ENCODE results near the gene RPL37.
"Not testable (repeated sequence)": the region's sequence is repeated elsewhere in the genome, so short reads cannot be mapped to it uniquely, and the experiment has no call there.

Gene RPL37

DNA sequence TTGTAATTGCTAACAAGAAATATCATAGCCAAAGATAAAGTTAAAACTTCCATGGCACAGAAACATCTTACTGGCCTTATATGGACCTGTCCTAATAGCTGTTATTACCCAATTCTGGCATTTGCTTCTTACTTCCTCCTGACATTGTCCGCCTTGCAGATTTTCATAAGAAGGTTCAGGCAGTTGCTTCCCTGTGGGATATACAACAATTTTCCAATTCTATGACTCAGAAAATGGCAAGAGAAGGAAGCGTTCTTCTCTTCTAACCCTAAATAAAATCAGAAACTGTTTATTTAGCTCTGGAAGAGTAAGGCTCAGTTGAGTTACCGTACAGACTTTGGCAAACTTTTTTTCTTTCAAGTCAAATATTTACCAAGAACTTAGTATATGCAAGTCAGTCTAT, 38.5 kb downstream of the RPL37 start:
- DNase-seq: no peak

DNA sequence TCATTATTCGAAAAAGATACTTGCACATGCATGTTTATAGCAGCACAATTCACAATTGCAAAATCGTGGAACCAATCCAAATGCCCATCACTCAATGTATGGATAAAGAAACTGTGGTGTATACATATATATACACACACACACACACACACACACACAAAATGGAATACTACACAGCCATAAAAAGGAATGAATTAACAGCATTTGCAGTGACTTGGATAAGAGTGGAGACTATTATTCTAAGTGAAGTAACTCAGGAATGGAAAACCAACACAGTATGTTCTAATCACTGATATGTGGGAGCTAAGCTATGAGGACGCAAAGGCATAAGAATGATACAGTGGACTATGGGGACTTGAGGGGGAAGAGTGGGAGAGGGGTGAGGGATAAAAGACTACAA, 40.1 kb downstream of the RPL37 start:
- DNase-seq: not testable (repeated sequence)

DNA sequence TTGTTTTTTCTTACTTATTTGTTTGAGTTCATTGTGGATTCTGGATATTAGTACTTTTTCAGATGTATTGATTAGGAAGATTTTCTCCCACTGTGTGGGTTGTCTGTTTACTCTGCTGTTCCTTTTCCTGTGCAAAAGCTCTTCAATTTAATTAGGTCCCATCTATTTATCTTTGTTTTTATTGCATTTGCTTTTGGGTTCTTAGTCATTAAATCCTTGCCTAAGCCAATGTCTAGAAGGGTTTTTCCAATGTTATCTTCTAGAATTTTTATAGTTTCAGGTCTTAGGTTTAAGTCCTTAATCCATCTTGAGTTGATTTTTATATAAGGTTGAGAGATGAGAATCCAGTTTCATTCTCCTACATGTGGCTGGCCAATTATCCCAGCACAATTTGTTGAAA, 40.7 kb downstream of the RPL37 start:
- not testable (repeated sequence) for DNase-seq

DNA sequence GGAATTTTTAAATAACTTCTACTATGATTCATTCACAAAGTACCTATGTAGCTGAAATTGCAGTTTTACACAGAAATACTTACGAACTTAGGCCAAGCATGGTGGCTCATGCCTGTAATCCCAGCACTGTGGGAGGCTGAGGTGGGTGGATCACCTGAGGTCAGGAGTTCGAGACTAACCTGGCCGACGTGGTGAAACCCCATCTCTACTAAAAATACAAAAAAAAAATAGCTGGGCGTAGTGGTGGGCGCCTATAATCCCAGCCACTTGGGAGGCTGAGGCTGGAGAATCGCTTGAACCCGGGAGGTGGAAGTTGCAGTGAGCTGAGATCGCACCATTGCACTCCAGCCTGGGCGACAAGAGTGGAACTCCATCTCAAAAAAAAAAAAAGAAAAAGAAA, 42.3 kb downstream of the RPL37 start:
- DNase-seq: not testable (repeated sequence)

DNA sequence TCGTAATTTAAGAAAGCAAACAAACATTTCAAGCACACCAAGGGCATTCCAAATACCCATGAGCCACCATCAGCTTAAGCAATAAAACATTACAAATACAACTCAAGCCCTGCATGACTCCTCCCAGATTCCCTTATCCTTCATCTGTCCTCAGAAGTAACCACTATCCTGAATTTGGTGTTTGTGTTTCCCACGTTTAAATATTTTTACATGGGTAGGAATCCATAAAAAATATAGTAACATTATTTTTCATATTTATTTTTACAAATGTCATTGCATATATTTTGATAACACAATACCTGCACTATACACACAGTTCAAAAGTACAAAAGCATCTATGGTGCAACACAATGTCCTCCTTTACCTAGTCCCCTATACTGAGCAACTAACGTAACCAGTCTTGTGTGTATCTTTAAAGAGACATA, 43.3 kb downstream of the RPL37 start:
- no peak for DNase-seq

DNA sequence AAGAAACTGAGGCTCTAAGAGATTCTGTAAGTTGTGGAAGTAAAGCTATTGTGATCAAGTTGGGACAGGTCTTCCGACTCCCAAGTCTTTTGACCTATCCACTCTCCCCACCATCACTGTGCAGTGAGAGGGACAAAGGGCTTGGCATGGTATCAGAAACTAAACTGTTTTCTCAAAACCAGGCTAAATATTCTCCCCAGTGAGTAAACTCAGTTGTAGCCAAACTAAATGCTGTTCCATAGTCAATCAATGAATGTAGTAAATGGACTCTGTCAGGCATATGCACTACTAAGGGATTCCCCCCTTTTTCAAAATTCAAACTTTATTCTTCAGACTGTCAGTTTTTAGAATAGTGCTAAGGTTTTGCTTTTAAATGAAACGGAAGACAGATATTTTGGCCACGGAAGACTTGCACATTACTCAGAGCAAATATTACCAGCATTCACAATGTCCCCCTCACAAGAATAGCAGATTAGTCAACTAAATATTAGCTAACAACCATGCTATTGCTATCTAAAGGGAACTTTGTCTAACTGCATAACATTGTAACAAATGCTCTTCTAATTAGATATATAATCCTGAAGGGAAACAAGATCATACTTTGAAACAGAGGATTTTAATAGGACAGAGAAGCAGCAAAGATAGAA, 44.0 kb downstream of the RPL37 start:
- DNase-seq: no peak

DNA sequence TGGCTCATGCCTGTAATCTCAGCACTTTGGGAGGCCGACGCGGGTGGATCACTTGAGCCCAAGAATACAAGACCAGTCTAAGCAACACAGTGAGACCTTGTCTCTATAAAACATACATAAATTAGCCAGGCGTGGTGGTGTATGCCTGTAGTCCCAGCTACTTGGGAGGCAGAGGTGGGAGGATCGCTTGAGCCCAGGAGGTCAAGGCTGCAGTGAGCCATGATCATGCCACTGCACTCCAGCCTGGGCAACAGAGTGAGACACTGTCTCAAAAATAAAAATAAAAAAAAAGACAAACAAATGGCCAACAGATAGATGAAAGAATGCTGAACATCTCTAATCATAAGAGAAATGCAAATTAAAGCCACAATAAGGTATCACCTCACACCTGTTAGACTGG, 46.1 kb downstream of the RPL37 start:
- not testable (repeated sequence) for DNase-seq

DNA sequence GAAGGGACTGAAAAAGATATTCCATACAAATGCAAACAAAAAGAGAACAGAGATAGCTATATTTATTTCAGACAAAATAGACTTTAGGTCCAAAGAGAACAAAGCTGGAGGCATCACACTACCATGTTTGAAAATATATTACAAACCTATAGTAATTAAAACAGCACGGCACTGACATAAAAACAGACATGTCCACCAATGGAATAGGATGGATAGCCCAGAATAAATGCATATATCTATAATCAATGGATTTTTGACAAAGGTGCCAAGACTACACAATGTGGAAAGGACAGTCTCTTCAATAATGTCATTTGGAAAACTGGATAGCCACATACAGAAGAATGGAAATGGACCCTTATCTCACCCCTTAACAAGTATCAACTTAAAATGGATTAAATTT, 47.0 kb downstream of the RPL37 start:
- DNase-seq: no peak

DNA sequence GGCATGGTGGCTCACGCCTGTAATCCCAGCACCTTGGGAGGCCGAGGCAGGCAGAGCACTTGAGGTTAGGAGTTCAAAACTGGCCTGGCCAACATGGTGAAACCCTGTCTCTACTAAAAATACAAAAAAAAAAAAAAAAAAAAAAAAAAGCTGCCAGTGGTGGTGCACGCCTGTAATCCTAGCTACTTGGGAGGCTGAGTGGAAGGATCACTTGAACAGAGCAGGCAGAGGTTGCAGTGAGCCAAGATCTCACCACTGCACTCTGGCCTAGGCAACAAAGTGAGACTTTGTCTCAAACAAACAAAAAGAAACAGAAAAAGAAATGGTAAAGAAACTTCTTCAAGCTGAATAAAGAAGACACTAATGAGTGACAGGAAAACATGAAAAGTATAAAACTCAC, 48.4 kb downstream of the RPL37 start:
- not testable (repeated sequence) for DNase-seq

DNA sequence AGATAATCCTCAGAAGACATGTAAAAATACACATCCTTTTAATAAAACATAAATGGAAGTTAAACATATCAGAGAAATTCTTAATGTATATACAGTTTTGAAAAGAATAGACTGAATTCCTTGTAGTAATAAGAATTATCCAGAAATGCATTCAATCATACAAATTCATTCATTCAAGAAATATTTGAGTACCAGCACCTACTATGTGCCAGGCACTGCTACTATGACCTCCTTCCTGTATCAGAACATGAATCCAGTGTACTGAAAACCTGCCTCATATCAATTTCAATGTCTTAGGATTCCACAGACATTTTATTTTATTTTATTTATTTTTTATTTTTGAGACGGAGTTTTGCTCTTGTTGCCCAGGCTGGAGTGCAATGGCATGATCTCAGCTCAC, 50.1 kb downstream of the RPL37 start:
- no peak for DNase-seq

DNA sequence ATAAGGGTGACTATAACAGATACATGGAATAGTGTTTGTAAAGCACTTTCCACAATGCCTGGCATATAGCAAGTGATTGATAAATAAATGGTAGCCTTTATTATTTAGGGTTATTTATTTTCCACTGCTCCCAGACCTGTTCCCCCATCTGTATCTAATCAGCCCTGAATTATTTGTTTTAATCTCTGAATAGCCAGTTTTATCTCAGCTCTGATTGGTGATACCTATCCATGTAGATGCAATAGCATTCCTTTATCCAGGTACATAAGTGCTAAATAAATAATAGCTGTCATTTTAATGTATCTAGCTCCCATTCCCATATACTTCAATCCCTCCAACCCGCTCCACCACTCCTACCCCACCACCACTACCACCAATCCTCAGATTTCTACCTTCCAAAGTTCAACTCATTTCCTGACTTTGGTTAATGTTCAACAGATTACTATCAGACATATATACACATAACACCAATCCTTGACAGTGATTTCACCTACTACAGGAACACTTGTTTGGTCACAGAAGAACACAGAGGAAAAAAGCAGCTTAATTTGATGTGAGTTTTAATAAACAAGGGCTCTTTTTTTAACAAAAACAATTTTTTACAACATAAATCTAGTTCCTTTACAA, 50.9 kb downstream of the RPL37 start:
- no peak for DNase-seq

DNA sequence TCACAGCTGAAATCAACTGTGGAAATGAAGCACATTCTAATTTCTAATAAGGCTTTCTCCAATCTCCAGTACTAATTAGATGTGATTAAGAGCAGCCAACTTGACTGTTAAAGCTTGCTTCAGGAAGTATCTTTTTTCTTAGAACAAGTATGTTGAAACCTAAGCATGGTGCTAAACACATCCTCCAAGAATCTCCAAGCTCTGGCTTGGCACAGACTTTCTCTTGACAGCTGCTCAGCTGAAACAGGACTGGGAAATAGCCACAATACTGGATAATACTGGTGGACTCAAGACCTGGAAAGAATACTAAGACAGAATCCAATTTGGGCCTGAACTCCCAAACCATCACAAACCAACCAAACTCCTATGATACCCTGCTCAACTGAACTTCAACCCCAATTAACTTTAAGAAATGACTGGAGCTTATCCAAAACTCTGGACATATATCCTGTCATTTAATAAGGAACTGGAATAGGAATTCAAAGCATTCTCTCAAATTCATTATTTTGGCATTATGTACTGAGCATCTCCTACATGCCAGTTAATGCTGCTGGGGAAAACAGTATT, 53.1 kb downstream of the RPL37 start:
- DNase-seq: no peak

DNA sequence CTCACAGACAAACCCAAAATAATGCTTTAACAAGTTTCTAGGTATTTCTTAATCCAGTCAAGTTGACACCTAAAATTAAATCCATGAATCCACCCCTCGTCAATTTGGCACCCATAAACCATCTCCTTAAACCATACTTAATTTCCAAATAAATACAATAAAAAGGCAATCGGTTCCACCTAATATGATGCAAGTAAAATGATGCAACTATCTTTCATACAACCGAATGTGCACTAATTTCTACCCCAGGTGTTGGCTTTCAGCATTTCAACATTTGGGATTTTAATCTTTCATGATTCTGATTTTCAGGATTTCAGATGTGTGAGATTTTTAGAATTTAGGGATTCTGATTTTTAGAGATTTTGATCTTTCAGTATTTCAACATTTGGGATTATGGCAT, 54.2 kb downstream of the RPL37 start:
- DNase-seq: no peak

DNA sequence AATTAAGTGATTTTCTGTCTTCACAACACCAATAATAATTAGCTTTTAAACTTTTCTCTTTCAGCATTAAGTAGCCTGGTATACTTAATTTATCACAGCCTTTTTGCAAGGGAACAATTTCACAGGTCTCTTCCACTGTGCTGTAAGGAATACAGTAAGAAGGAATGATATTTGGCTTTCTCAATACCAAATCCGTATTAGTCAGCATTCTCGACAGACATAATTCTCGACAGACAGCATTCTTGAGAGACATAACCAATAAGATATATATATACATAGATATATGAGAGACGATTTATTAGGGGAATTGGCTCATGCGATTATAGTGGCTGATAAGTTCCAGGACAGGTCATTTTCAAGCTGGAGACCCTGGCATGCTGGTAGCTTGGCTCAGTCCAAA, 54.8 kb downstream of the RPL37 start:
- no peak for DNase-seq

DNA sequence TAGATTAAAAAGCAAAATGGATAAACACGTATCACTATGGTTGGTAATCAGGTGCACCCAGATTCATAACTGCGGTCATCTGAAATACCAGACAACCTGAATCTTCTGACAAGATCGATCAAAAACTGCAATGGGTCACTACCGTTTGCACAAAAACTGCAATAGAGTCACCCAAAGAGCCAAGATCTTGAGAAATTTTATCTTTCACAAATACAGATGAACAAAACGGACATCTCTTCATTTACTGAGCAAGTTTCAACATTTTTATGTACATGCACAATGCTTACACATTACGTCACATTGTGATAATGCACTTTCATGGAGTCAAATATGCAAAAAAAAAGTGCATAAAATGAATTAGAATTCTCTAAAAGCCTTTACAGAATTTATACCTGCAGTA, 55.5 kb downstream of the RPL37 start:
- no peak for DNase-seq

DNA sequence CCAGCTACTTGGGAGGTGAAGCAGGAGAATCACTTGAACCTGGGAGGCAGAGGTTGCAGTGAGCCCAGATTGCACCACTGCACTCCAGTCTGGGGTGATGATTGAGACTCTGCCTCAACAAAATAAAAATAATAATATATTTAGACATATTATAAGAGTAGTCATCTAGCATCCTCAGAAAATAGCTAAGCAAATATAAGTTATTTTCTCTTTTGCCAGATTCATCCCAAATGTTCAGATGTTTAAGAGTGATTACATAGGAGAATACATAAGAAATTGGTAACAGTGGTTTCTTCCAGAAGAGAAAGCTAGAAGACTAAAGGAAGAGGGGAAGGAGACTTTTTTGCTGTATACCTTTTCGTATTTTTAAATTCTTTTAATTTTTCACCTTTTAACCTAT, 56.9 kb downstream of the RPL37 start:
- no peak for DNase-seq

DNA sequence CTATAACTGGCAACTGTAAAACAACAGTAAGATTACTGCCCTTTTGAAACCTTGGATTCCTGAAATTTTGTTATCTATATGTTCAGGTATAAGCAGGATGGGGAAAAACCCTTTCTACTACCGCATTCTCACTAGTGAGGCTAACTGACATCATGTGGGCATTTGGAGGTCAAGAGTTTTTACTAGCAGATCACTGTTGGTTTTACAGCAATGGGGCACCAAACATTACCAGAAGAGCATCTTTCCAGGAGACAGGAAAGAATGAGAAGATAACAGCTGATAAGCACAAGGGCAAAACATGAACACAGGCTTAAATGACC, 58.4 kb downstream of the RPL37 start:
- DNase-seq: no peak

DNA sequence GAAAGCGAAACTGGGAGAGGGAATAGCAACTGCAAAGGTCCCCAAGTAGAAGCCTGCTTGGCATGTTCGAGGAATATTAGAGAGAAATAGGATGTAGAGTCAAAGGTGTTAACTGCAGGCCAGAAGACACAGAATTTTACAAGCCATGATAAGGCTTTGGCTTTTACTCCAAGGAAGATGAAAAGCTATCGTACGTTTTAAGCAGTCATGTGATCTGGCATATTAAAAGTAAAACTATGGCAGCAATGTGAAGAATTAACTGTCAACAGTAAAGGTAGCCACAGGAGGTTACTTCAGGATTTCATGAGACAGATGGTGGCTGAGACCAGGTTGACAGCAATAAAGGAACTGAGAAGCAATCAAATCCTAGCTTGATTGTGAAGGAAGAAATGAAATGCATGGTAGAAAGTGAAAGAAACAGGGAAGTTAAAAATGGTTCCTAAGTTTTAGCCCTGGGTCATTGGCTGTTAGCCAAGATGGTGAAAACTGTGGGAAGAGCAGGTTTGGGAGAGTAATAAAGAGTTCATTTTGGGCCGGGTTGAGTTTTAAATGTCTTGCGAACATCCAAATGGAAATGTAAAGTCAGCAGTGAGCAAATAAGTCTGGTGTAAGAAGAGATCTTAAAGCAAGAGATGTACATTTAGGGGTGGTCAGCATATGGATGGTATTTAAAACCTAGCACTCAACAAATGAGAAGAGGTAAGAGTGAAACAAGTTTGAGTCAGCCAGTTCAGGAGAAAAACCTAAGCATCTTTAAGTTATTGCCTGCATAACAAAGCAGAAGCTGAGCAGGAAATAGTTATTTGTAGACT, 59.0 kb downstream of the RPL37 start:
- DNase-seq: no peak

Data from stimulated activated CD4-positive, alpha-beta T cell treated with anti-CD3 and anti-CD28 coated beads, Interleukin-4, amount 100 ng/mL, for 24 hours (primary cell).